RWPE1 (cell line): Measurements from ENCODE around the gene CYP2W1.

ENCODE experiments used
- CTCF ChIA-PET: fragments of 350-600 bp; sonication (Branson Sonifier 250); formaldehyde crosslinking; extraction: SDS; loops from one replicate; lab custom pipeline; 2021; lab: Yijun Ruan, JAX
- POLR2A ChIA-PET: fragments of 400-600 bp; formaldehyde crosslinking; extraction: SDS; loops from one replicate; lab custom pipeline; 2020; ENCODE audit warnings: antibody characterized with exemption; ENCODE audit not compliant: low non-redundant PET; lab: Yijun Ruan, JAX
- DNase-seq: peaks from one replicate; pipeline ENCODE4 v3.0.0; 2012; ENCODE audit warnings: low spot score
- H3K27ac ChIP-seq: fragments of 450-650 bp; 2 replicates; pipeline ENCODE4 v1.5.1; 2017
- TF ChIP-seq, protein P1 (sequence below): fragments of 450-650 bp; conservative IDR thresholded peaks from 2 replicates; pipeline ENCODE4 v1.5.1; 2017; ENCODE audit warnings: low read depth, mild to moderate bottlenecking

Gene CYP2W1

DNA sequence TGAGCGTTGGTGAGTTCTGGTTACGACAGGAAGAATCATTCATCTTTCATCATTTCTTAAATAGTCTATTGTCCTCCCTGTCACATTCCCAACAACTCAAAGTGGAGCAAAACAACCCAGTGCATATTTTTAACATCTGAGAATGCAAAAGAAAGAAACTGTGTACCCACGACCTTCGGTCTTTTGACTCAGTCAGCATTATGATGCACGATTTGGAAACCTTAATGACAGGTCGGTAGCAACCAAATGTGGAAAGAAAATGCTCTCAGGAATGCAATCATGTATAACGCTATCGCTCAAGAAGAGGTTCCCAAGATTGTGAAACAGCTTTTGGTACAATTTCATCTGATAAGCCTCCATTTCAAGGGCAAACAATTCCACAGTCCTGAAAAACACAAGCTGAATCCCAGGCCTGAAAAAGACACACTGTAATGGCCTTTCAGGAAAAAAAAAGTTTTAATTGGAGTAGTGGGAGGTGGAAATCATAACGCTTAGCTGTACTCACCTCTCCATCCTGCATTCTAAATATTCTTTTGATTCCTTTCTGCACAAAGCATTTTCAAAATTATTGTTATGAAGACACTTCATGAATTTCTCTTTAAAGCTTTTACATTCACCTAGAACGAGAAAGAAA is 10.2 kb upstream of the CYP2W1 start:
- ChIA-PET POLR2A (interaction anchor here (0.6 kb wide), 1 partner anchor 54 kb away, joined by 3 read pairs; no protein-coding TSS in a partner anchor), CTCF (interaction anchor here (0.6 to 1.1 kb wide), 4 partner anchors 65 to 477 kb away, joined by 3 to 4 read pairs (median 3); no protein-coding TSS in a partner anchor)
- DNase-seq, result no peak
- TF ChIP-seq, protein P1, sequence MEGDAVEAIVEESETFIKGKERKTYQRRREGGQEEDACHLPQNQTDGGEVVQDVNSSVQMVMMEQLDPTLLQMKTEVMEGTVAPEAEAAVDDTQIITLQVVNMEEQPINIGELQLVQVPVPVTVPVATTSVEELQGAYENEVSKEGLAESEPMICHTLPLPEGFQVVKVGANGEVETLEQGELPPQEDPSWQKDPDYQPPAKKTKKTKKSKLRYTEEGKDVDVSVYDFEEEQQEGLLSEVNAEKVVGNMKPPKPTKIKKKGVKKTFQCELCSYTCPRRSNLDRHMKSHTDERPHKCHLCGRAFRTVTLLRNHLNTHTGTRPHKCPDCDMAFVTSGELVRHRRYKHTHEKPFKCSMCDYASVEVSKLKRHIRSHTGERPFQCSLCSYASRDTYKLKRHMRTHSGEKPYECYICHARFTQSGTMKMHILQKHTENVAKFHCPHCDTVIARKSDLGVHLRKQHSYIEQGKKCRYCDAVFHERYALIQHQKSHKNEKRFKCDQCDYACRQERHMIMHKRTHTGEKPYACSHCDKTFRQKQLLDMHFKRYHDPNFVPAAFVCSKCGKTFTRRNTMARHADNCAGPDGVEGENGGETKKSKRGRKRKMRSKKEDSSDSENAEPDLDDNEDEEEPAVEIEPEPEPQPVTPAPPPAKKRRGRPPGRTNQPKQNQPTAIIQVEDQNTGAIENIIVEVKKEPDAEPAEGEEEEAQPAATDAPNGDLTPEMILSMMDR, result no peak
- no peak overlapping the region for H3K27ac ChIP-seq

DNA sequence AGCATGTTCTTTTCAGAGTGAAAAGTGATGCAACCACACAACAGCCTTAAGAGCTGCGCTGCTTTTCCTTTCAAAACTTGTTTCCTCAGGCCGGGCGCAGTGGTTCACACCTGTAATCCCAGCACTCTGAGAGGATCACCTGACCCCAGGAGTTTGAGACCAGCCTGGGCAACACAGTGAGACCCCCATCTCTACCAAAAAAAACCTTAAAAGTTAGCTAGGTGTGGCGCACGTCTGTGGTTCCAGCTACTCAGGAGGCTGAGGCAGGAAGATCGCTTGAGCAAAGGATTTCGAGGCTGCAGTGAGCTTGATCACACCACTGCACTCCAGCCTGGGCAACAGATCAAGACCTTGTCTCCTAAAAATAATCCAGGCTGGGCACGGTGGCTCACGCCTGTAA is 9.7 kb upstream of the CYP2W1 start:
- DNase-seq, result no peak
- TF ChIP-seq, protein P1, result no peak
- POLR2A ChIA-PET, result no interaction called here
- CTCF ChIA-PET, result interaction anchor here (0.5 to 1.1 kb wide), 5 partner anchors 65 to 1103 kb away, joined by 3 read pairs; no protein-coding TSS in a partner anchor
- H3K27ac ChIP-seq, result peak overlapping the region; percentile 23

DNA sequence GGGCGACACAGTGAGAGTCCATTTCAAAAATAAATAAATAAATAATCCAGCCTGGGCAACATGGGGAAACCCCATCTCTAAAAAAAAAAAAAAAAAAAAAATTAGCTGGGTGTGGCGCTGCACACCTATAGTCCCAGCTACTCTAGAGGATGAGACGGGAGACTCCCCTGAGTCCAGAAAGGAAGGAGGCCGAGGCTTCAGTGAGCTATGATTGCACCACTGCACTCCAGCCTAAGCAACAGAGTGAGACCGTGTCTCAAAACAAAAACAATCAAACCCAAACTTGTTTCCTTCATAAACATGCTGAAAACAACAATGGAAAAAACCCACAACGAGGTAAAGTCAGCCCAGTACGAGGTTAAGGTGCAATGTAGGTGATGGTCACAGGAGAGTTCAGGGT is 8.8 kb upstream of the CYP2W1 start:
- CTCF ChIA-PET, result interaction anchor here (0.6 kb wide), 1 partner anchor 80 kb away, joined by 3 read pairs; no protein-coding TSS in a partner anchor
- POLR2A ChIA-PET, result interaction anchor here (0.7 kb wide), 1 partner anchor 60 kb away, joined by 3 read pairs; no protein-coding TSS in a partner anchor
- no peak overlapping the region; the same call in 1 of the 2 replicates for H3K27ac ChIP-seq
- DNase-seq, result no peak
- TF ChIP-seq, protein P1, result no peak

DNA sequence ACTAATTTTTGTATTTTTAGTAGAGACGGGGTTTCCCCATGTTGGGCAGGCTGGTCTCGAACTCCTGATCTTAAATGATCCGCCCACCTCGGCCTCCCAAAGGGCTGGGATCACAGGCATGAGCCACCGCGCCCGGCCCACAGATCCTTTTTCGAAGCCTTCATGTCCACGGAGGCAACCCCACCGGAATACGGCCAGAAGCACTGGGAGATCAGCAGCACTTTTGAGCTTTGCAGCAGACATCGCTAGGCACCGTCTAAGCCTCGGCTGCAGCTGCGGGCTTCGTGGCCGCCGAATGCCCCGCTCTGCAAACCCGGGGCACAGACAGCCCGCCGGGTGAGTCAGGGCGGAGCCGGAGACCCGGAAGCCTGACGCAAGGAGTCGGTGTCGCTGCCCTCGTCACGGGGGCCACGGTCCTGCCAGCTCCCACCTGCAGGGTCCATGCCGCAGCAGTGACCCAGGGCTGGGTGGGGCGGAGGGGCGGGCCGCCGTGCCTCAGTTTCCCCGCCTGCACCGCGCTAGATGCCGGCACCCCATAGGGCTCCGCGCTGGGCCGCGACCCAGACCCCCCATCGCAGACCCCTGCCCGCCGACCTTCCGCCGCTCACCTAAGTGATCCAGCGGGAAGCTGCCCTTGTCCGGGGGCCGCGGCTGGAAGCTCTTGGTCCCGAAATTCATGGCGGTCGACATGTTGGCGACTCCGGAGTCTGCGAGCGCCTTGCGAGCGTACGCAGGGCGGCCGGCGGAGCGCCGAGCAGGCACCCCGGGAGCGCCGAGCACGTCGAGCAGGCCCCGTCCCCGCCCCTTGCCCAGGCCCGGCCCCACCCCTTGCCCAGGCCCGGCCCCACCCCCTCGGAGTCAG is 7.9 kb upstream of the CYP2W1 start, which contains the start of gene COX19:
Gene COX19, minus strand, starts transcription at position 730 of the 862 bp plus-strand sequence. Its CDS starts 40 bp downstream, at position 690.
- peak; percentile 89 for DNase-seq
- POLR2A ChIA-PET, result interaction anchor here (0.5 to 0.7 kb wide), 3 partner anchors 15 to 242 kb away, joined by 3 to 4 read pairs (median 3); no protein-coding TSS in a partner anchor

DNA sequence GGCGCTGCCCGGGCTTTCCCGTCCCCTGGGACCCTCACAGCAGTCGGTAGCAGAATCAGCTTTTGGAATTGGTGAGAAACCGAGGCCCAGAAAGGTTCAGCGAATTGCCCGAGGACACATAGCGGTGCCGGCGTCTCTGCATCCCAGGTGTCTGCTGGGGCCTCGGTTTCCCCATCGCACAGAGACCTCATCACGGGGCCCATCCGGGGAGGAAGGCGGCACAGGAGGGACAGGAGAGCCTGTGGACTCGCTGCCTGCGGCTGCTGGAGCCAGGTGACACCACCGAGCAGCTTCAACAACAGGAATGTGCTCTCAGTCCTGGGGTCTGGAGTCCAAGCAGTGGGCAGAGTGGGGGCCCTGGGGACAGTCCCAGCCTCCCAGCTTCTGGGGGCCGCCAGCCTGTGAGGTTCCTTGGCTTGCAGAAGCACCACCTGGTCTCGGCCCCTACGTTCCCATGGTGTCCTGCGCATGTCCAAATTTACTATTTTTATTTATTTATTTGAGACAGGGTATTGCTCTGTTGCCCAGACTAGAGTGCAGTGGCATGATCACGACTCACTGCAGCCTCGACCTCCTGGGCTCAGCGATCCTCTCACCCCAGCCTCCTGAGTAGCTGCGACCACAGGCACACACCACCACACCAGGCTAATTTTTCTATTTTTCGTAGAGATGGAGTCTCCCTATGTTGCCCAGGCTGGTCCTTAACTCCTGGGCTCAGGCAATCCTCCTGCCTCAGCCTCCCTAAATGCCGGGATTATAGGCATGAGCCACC is 7.1 kb upstream of the CYP2W1 start:
- CTCF ChIA-PET, result interaction anchor here (0.8 to 2.1 kb wide), 3 partner anchors 11 to 90 kb away, joined by 4 to 9 read pairs (median 5); no protein-coding TSS in a partner anchor
- peak overlapping the region; percentile 86 for H3K27ac ChIP-seq
- DNase-seq, result no peak
- POLR2A ChIA-PET, result interaction anchor here (0.5 kb wide), 1 partner anchor 241 kb away, joined by 3 read pairs; no protein-coding TSS in a partner anchor
- TF ChIP-seq, protein P1, result no peak

More for the DNA sequence above, 7.9 kb upstream of the CYP2W1 start, which contains the start of gene COX19:
- CTCF ChIA-PET, result interaction anchor here (0.8 to 2.1 kb wide), 4 partner anchors 11 to 91 kb away, joined by 3 to 9 read pairs (median 4); no protein-coding TSS in a partner anchor
- H3K27ac ChIP-seq, result peak within 1 kb of the TSS; percentile 86
- TF ChIP-seq, protein P1, result no peak
